ENCODE results near the gene TFIP11.

DNA sequence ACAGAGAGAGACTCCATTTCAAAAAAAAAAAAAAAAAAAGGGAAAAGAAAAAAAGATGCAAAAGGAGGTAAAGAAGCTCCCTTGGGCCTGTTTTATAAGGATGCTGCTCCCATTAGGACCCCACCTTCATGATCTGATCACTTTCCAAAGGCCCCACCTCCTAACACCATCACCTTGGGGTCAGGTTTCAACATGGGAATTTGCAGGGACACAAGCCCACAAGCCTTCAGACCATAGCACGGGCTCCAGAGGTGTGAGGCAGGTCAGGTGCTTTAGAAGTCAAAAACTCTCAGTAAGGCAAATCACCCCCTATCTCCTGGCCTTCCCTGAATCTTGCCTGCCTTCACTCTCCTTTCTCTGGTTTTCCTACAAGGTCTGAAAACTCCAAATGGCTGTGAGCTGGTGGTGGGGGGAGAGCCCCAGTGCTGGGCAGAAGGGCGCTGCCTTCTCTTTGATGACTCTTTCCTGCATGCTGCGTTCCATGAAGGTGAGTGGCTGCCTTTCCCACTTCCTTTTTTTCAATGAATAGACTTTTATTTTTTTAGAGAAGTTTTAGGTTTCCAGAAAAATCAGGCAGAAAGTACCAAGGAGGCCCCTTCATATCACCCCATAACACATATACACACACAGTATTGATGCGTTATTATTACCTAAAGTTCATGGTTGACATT is 70.1 kb downstream of the TFIP11 start:
- no peak for TF ChIP-seq CTCF (IDR thresholded peaks at IDR 0.05)
- TF ChIP-seq EZH2 (IDR thresholded peaks at IDR 0.05; ENCODE audit: borderline replicate concordance, insufficient read depth, low read depth, low read length, poor library complexity, severe bottlenecking): no peak

All from B cell (primary cell).